GM12873 (cell line): Measurements from ENCODE around the gene DLGAP1.

Experiments
- CTCF ChIP-seq: IDR thresholded peaks from 2 replicates; pipeline ENCODE4 v1.5.1; 2012; ENCODE audit warnings: low read depth, mild to moderate bottlenecking, moderate library complexity, low read length, control low read depth; ENCODE audit not compliant: insufficient read depth; ENCODE audit errors: missing control alignments

Gene DLGAP1

GRCh38 chr18:3620146-3621119, 834.7 kb downstream of the DLGAP1 start:
- no peak for TF ChIP-seq CTCF

GRCh38 chr18:3619746-3620145, 835.4 kb downstream of the DLGAP1 start:
- no peak for TF ChIP-seq CTCF

- no peak for TF ChIP-seq CTCF
Observed at GRCh38 chr18:3619222-3619621, 835.9 kb downstream of the DLGAP1 start.

GRCh38 chr18:3616744-3617143, 838.4 kb downstream of the DLGAP1 start:
- no peak for TF ChIP-seq CTCF

- no peak for TF ChIP-seq CTCF
Observed at GRCh38 chr18:3616142-3616541, 839.0 kb downstream of the DLGAP1 start.

GRCh38 chr18:3615374-3615985, 839.6 kb downstream of the DLGAP1 start:
- TF ChIP-seq CTCF = no peak

GRCh38 chr18:3612315-3612714, 842.8 kb downstream of the DLGAP1 start:
- TF ChIP-seq CTCF = no peak
